Activated CD8-positive, alpha-beta memory T cell treated with anti-CD3 and anti-CD28 coated beads for 36 hours (primary cell): ENCODE measurements around the gene CUL3. TPM values are rescaled to one million over a fixed set of nuclear protein-coding genes. Genes with fewer than 3 reads are reported as not detected.
"Not testable (repeated sequence)": the region's sequence is repeated elsewhere in the genome, so short reads cannot be mapped to it uniquely, and the experiment has no call there.

Experiments
- CTCF ChIA-PET: fragments of 350-600 bp; sonication (Branson Sonifier 250); formaldehyde crosslinking; loops from one replicate; lab custom pipeline; 2021; ENCODE audit warnings: antibody characterized with exemption; lab: Charles Lee
- POLR2A ChIA-PET: fragments of 350-600 bp; sonication (Branson Sonifier 250); formaldehyde crosslinking; loops from one replicate; lab custom pipeline; 2021; ENCODE audit warnings: antibody characterized with exemption; lab: Charles Lee
- total RNA-seq, 2 experiments: library from RNA; stranded (reverse); gene quantifications; one replicate each; pipeline ENCODE4 v1.2.3, GENCODE V29; 2021

The CUL3 gene
- total RNA-seq, 2 experiments from 2014 or later: 89.6 to 93.7 TPM

GRCh38 chr2:224584785-224585210 lies 365 bp downstream of the CUL3 start:
- ChIA-PET POLR2A (interaction anchor here (0.6 to 1.8 kb wide), 3 partner anchors 9 to 65 kb away, joined by 4 to 6 read pairs (median 5); no protein-coding TSS in a partner anchor), CTCF (no interaction called here)

GRCh38 chr2:224584111-224584784 lies 915 bp downstream of the CUL3 start:
- ChIA-PET POLR2A (interaction anchor here (1.8 kb wide), 1 partner anchor 8 kb away, joined by 4 read pairs; no protein-coding TSS in a partner anchor), CTCF (no interaction called here)

- POLR2A ChIA-PET, CTCF ChIA-PET: not testable (repeated sequence)
Measured at GRCh38 chr2:224583033-224583432, 2.1 kb downstream of the CUL3 start.

- ChIA-PET CTCF (no interaction called here), POLR2A (no interaction called here)
Measured at GRCh38 chr2:224580248-224580647, 4.9 kb downstream of the CUL3 start.

- ChIA-PET CTCF (no interaction called here), POLR2A (interaction anchor here (0.5 kb wide), 1 partner anchor 24 kb away, joined by 3 read pairs; no protein-coding TSS in a partner anchor)
Measured at GRCh38 chr2:224579411-224579810, 5.8 kb downstream of the CUL3 start.

DNA sequence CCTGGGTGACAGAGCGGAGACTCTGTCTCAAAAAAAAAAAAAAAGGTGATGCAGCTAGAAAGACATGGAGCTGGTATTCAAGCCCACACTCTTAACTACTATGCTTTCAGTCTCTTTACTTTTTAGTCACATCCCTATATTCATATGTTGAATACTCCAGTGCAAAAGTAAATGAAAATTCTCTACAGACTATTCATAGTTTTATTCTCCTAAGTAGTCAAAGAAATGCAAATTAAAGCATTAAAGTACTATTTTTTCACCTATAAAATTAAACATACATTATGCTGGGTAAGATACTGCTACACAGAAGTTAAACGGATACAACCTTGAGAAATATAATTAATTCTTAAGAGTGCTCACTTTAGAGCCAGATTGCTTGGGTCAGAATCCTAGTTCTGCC lies 7.6 kb downstream of the CUL3 start:
- ChIA-PET POLR2A (no interaction called here), CTCF (no interaction called here)

DNA sequence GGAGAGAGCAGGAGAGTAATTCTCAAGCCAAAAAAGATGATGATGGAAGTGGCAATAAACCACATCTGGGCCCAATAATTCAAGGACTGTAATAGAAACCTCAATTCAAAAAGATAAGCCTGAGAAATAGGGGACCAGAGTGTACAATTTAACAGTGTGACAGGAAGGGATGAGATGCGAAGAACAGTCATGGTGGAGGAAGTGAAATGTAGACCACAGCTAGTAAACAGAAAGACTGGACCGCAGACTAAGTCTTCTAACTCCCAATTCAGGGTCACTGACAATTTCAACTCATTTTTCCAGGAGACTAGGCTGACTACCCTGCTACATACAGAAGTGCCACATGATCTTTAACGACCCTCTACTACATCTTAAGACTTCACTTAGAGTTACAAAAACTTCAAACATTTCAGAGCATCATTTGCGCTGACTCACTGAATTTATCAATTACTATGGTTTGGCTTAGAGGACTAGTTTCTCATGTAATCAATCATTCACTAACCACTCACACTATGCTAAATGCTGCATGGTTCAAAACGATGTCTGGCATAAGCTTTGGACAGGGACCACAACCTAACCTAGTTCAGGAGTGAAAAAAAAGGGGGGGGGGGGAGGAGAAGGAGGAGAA lies 9.0 kb downstream of the CUL3 start:
- ChIA-PET POLR2A (interaction anchor here (1.1 kb wide), 1 partner anchor 9 kb away, joined by 4 read pairs; the partner anchor contains the start of gene CUL3), CTCF (no interaction called here)

DNA sequence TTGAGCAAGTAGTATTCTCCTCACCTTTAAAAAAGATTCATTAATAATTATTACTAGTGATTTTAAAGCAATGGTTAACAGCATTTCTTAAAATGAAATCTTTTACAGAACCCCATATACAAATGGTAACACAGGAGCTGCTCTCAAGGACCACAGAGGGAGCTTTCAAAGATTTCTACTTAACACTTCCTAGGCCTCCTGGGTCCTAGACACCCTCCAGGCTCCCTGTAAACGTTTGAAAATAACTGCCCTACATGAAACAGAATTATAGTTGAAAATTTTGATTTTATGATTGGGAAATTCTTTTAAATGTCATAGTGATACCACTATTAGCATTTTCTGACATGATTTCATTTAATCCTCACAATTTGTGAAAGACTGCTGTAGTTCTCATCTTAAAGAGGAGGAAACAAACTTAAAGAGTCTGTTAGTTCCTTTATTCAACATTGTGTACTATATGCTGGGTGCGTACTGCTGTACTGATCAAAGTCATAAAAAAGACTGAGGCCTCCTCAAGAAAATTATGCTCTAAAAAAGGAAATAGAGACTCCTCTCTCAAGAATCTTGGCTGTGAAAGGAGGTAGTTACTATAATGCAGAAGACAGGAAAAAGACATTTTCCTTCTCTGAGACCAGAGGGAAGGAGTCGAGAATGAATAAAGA lies 10.6 kb downstream of the CUL3 start:
- ChIA-PET CTCF (no interaction called here), POLR2A (no interaction called here)

DNA sequence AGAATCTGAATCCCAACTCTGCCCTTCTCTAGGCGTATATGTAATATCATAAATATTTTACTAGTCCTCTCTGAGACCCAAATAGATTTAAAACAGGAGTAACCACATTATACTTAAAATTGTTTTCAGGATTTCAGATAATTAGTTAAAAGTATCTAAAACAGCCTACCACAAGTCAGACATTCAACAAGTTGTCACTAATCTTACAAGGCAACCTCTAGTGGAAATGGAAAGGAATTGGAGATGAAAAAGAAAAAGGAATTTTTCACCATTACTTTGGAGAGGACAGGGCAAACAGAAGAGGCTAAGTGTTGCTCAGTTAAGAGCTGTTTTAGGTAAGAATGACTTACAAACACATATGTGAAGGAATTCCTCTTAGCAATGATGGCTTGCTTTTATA lies 11.4 kb downstream of the CUL3 start:
- CTCF ChIA-PET: no interaction called here
- POLR2A ChIA-PET: no interaction called here

- POLR2A ChIA-PET: no interaction called here
- CTCF ChIA-PET: no interaction called here
Measured at GRCh38 chr2:224572338-224572737, 12.8 kb downstream of the CUL3 start.

DNA sequence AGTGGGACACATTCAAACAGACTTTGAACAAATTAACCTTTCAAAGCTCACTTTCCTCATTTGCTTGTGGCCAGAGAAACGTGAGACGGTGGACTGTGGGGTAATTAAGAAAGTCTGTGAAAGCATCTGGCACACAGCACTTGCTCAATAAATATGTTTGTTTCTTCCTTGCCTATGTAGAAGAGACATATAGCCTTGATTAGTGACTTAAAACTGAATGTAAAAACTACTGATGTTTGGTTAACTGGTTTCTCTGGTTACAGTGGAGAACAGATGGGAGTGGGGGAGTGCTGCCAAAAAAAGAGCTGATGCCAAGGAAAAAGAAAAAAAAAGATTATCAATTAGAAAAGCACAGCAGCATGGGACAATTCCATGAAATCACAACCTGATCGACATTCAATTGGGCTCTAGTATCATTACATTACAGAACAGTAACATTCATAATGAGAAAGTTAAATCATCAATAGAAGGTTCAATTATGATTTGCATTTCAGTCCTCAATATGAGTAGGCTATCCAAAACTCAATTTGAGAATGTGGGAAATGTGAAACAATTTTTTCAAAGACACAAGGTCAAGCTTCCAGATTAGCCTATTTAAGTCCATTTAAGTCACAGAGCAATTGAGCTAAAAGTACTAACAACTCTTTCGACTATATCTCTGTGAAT lies 14.7 kb downstream of the CUL3 start:
- POLR2A ChIA-PET: interaction anchor here (1.3 kb wide), 1 partner anchor 11 kb away, joined by 3 read pairs; no protein-coding TSS in a partner anchor
- CTCF ChIA-PET: interaction anchor here (0.7 to 2.2 kb wide), 2 partner anchors 9 to 66 kb away, joined by 4 to 9 read pairs; no protein-coding TSS in a partner anchor

DNA sequence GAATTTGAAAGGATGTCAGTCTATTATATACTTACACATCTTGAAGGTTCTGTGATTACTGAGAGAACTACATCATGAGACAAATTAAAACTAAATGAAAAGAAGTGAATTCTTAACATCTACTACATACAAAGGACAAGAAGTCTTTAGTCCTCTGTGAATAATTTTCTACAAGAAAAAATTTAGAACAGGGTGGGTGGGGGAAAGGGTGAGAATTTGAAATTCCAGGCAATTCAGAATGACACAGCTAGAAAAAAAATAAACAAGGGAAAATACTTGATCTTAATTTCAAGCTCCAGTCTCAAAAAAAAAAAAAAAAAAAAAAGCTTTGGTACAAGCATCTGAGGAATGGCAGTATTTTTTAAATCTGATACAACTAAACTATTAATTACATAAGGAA lies 15.5 kb downstream of the CUL3 start:
- CTCF ChIA-PET: interaction anchor here (2.2 kb wide), 1 partner anchor 9 kb away, joined by 9 read pairs; no protein-coding TSS in a partner anchor
- POLR2A ChIA-PET: interaction anchor here (1.3 kb wide), 1 partner anchor 10 kb away, joined by 3 read pairs; no protein-coding TSS in a partner anchor

GRCh38 chr2:224565452-224566035 lies 19.6 kb downstream of the CUL3 start:
- CTCF ChIA-PET: no interaction called here
- POLR2A ChIA-PET: interaction anchor here (0.7 kb wide), 1 partner anchor 1752 kb away, joined by 4 read pairs; no protein-coding TSS in a partner anchor

DNA sequence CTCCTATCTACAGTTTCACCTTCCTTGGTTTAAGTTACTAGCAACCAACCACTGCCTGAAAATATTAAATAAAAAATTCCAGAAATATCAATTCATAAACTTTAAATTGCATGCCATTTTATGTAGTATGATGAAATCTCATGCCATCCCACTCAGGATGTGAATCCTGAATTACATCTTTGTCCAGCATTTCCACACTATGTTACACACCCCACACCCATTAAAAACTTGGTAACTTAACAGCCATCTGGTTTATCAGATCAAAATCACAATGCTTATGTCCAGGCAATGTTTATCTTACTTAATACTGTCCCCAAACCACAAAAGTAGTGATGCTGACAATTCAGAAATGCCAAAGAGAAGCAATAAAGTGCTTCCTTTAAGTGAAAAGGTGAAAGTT lies 21.6 kb downstream of the CUL3 start:
- ChIA-PET POLR2A (no interaction called here), CTCF (no interaction called here)

- POLR2A ChIA-PET: interaction anchor here (0.6 kb wide), 1 partner anchor 39 kb away, joined by 3 read pairs; no protein-coding TSS in a partner anchor
Measured at GRCh38 chr2:224562831-224563230, 22.3 kb downstream of the CUL3 start.

GRCh38 chr2:224561234-224562005 lies 23.7 kb downstream of the CUL3 start:
- POLR2A ChIA-PET: no interaction called here

More at GRCh38 chr2:224562831-224563230, 22.3 kb downstream of the CUL3 start:
- CTCF ChIA-PET: no interaction called here

DNA sequence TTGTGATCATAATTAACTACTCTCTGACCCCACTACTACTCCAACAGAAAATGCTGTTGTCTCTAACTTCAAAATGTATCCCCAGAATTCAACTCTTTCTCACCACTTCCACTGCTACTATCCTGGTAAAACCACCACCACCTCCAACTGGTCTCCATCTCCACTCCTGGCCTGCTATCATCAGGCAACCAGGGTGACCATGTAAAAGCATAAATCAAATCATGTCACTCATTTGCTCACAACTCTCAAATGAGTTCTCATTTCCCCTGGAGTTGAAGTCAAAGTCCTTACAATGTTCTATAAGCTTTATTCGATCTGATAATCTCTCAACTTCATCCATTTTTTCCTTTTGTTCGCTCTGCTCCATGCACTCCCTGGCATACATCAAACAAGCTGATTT lies 24.6 kb downstream of the CUL3 start:
- POLR2A ChIA-PET: no interaction called here
- CTCF ChIA-PET: interaction anchor here (2.4 kb wide), 1 partner anchor 10 kb away, joined by 9 read pairs; no protein-coding TSS in a partner anchor

More at GRCh38 chr2:224561234-224562005, 23.7 kb downstream of the CUL3 start:
- CTCF ChIA-PET: interaction anchor here (2.4 kb wide), 1 partner anchor 9 kb away, joined by 9 read pairs; no protein-coding TSS in a partner anchor

- ChIA-PET CTCF (no interaction called here), POLR2A (no interaction called here)
Measured at GRCh38 chr2:224557610-224558009, 27.6 kb downstream of the CUL3 start.
